ENCODE measurements around the gene OTOGL.
A peak's percentile ranks its signal among the peaks of the same experiment; 100 is the strongest.
"Not testable (repeated sequence)": the region's sequence is repeated elsewhere in the genome, so short reads cannot be mapped to it uniquely, and the experiment has no call there.

OTOGL gene

GRCh38 chr12:80121661-80122060 is 22.3 kb downstream of the OTOGL start:
- no peak for DNase-seq

- no peak for DNase-seq
These were observed 30.7 kb downstream of the OTOGL start for GRCh38 chr12:80129895-80130530.

GRCh38 chr12:80135624-80136023 is 36.3 kb downstream of the OTOGL start:
- no peak for DNase-seq

- no peak for DNase-seq
These were observed 40.7 kb downstream of the OTOGL start for GRCh38 chr12:80140005-80140404.

- DNase-seq: no peak
These were observed 43.3 kb downstream of the OTOGL start for GRCh38 chr12:80142640-80143039.

GRCh38 chr12:80143537-80143936 is 44.2 kb downstream of the OTOGL start:
- DNase-seq: no peak

- DNase-seq: not testable (repeated sequence)
These were observed 50.4 kb downstream of the OTOGL start for GRCh38 chr12:80149547-80150313.

- no peak for DNase-seq
These were observed 51.8 kb downstream of the OTOGL start for GRCh38 chr12:80151131-80151530.

GRCh38 chr12:80154261-80154660 is 54.9 kb downstream of the OTOGL start:
- no peak for DNase-seq

- DNase-seq: no peak
These were observed 57.0 kb downstream of the OTOGL start for GRCh38 chr12:80156306-80156705.

GRCh38 chr12:80157645-80158044 is 58.3 kb downstream of the OTOGL start:
- DNase-seq: no peak

GRCh38 chr12:80161612-80162011 is 62.3 kb downstream of the OTOGL start:
- no peak for DNase-seq

GRCh38 chr12:80162177-80162576 is 62.8 kb downstream of the OTOGL start:
- DNase-seq: no peak

- DNase-seq: no peak
These were observed 66.4 kb downstream of the OTOGL start for GRCh38 chr12:80165746-80166145.

GRCh38 chr12:80166751-80167150 is 67.4 kb downstream of the OTOGL start:
- DNase-seq: no peak

GRCh38 chr12:80168936-80169335 is 69.6 kb downstream of the OTOGL start:
- no peak for DNase-seq

- no peak for DNase-seq
These were observed 71.6 kb downstream of the OTOGL start for GRCh38 chr12:80170915-80171314.

- DNase-seq: no peak
These were observed 73.9 kb downstream of the OTOGL start for GRCh38 chr12:80173083-80173864.

- DNase-seq: peak; percentile 2
These were observed 76.1 kb downstream of the OTOGL start for GRCh38 chr12:80175307-80175930.

- no peak for DNase-seq
These were observed 77.4 kb downstream of the OTOGL start for GRCh38 chr12:80176706-80177105.

GRCh38 chr12:80178846-80179245 is 79.5 kb downstream of the OTOGL start:
- no peak for DNase-seq

- no peak for DNase-seq
These were observed 84.6 kb downstream of the OTOGL start for GRCh38 chr12:80183939-80184338.

- no peak for DNase-seq
These were observed 85.6 kb downstream of the OTOGL start for GRCh38 chr12:80184926-80185325.

All from stimulated activated CD4-positive, alpha-beta T cell treated with anti-CD3 and anti-CD28 coated beads, Interleukin-1b, Interleukin-23, amount 100 ng/mL, for 48 hours (primary cell).